Stimulated activated CD8-positive, alpha-beta memory T cell treated with anti-CD3 and anti-CD28 coated beads, Interleukin-12 subunit alpha, Interleukin-12 subunit beta, amount 100 ng/mL, for 4 hours (primary cell): Measurements from ENCODE around the gene UCMA.

ENCODE experiments used
- DNase-seq: peaks from one replicate; pipeline ENCODE4 v3.0.0-alpha.2; 2020; ENCODE audit warnings: low read depth

UCMA gene

DNA sequence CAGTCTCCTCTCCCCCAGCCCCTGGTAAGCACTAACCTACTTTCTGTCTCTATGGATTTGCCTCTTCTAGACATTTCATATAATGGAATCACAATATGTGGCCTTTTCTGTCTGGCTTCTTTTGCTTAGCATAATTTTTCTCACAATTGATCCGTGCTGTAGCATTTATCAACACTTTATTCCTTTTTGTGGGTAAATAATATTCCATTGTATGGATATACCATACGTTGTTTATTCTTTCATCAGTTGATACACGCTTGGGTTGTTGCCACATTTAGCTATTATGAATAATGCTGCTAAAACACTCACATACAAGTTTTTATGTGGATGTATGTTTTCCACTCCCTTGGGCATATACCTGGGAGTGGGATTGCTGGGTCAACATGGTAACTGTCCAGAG is 47.0 kb downstream of the UCMA start:
- DNase-seq, result no peak

DNA sequence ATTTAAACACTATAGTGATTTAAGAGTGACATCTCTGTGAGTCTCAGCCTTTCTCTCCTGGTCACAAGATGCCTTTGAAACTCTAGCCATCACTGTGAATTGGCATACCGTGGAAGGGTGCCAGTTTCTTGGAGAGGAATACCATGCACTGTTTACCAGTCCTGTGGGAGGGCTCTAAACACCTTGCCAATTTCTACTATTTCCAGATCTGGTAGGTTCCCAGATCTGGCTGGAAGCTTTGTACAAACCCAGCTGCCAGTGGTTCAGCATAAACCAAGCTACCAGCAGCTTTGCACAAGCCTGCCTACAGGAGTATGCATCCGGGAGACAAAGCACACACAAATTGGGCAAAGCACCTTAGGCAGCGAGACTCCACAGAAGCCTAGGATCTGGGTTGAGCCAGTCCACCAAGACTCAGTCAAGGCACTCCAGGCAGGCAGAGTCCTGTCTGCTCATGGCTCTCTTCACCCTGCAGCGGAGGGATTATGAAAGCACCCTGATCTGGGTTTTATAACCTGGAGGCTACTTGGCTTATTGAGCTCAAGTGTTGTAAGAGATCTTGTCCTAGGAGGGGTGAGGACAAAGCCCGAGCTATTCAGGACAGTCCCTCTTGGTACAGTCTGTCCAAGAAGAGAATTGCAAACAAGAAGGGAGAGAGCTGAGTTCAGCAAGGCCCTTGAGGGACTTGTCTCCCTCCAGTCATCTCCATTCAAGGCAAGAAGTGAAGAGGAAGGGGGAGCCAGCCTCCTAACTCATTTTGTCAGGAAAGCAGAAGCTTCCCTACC is 49.3 kb downstream of the UCMA start:
- DNase-seq, result no peak

DNA sequence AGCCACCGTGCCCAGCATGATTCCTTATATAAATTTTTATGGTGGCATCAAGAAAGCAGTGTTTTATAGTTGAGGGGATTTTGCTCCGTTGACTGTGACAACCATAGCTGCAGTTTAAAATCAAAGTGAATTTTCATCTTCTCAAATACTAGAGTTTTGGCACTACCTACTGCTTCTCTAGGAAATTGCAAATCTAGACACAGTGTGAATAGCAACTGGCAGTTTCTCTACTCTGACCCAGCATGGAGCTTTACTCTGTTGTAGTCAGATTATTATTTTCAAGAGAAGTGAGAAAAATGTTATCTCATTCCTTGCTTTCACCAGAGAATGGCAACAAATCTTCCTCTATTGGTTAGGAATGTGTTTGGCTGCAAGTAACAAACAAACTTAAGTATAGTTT is 49.9 kb downstream of the UCMA start:
- DNase-seq, result no peak

DNA sequence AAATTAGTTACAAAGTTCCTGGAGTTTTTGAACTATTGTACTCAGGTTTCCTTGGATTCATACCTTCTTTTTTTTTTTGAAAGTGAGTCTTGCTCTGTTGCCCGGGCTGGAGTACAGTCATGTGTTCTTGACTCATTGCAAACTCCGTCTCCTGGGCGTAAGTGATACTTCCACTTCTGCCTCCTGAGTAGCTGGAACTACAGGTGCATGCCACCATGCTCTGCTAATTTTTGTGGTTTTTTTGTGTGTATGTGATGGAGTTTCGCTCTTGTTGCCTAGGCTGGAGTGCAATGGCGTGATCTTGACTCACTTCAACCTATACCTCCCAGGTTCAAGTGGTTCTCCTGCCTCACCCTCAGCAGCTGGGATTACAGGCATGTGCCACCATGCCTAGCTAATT is 50.5 kb downstream of the UCMA start:
- no peak for DNase-seq

DNA sequence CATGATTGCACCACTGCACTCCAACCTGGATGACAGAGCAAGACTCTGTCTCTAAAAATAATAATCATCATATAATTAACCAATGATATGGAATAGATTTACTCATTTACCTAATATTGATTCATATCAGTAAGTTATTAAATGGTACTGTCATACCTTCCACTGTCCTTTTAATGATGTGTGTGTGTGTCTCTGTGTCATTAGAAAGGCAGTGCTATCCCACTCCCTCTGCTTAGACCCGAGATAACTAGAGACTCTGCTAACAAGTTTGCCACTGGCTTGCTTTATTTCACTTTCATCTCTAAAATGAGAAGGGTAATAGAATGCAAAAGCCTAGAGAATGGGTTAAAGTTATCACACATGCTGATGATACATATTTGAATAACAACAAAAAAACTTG is 51.8 kb downstream of the UCMA start:
- no peak for DNase-seq

DNA sequence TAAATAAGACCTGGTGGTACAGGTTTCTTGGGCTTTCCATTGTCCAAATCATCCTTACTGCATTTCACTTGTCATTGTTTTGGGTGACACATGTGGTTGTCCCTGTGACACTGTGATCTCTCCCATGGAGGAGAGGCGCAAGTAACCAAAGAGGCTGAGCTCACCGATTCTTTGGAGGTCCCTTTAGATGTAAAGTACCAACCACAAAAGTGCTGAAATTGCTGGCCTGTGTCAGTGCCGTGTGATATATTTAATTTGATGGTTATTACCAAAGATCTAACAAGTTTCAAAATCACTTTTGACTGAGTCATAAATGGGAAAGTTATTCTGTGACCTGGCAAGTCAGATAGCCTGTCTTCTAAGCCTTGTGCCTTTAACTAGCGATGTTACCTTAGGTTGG is 53.4 kb downstream of the UCMA start:
- DNase-seq, result no peak

DNA sequence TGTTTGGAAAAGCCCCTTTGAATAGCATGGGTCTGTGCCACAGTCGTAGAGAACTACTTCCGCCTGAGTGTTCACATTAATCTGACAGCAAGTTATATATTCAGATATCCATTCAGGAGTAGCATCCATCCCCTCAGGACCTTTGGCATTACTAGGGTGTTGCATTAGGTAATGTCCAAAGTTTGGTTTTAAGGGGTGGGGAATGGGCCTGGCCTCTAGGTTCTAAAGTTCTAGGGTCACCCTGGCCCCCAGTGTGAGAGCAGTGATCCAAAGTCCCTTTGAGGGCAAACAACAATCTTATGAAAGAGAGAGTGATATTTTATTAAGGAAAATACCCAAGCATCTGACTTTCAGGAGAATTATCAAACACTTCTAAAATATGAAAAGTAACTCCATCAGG is 60.6 kb downstream of the UCMA start:
- DNase-seq, result no peak
